Measurements from ENCODE around the gene PTPRG.

Gene PTPRG

DNA sequence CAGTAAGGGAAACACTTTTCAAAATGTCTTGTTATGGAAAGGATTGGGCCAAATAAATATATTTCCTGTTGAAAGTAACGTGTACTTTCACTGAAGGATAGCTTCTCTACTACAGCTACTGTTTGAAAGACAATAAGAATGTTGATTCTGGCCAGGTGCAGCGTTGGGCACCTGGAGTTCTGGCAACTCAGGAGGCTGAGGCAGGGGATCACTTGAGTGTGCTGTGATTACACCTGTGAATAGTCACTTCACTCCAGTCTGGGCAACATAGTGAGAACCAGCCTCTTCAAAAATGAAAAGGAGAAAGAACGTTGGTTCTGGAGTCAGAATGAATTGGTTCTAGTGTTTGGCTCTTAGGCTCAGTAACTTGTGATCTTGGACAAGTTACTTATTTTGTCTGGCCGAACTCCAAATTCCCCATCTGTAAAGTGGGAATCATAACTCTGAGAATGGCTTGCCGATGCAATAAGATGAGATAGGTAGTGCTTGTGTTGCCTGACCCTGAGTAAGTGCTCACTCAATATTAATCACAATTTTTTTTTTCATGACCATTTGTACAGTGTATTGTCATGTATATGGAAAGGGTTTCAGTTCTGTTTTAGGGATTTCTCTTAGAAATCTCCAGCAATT, 310.8 kb downstream of the PTPRG start:
- no peak for DNase-seq

DNA sequence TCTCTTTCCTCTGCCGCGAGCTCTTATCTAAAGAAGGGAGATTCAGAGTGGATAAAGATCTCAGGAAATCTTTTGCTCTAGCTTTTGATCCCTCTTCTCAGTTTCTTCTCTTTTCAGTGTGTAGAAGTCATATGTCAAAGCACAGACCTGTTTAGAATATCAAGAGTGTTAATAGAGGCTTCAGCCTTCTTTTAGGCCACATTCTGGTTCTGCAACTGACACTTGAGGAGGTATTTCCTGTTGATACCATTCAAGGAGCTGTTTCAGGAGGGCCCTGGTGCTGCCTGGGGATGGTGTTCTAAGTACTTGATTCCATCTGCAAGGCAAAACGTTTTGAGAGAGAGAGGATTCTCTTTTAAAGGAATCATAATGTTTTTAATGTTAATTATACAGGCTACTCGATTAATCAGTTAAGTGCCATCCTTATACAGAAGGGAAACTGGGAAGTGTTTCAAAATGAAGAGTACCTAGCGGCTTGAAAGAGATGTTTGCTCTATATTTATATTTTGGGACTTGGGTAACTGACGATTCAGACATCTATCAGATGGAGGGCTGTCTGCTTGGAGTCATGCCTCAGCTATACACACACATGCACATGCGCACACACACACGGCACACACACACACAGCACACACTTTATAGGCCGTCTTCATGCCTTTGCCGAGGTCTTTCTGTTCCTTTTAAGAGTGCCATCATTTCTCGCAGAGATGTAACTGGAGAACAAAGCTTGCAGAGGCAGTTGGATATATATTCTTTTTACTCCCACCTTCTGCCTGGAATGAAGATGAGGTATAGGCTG, 313.9 kb downstream of the PTPRG start:
- DNase-seq, result no peak

DNA sequence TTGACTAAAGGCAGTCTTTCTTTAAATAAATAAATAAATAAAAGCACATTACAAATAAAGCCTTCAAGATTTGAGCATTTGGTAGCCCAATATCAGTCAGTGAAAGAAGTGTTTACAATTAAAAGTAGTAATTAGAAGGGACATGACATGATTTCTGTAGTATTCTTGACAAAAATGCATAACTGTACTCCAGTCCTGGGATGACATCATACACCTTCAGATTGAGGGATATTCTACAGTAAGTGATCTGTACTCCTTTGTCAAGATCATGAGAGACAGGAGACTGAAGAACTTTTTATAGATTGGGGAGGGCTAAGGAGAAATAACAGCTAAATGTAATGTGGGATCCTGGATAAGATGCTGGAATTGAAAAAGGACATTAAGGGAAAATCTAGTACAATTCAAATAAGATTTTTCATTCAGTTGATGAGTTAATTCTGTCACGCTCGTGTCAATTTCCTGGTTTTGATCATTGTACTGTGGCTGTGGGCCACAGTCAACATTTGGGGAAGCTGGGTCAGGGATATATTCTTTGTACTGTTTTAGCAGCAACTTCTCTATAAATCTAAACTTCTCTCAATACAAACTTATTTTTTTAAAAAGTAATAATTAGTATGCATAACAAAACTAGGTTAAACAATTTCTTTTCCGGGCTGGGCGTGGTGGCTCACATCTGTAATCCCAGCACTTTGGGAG, 314.8 kb downstream of the PTPRG start:
- DNase-seq, result no peak

DNA sequence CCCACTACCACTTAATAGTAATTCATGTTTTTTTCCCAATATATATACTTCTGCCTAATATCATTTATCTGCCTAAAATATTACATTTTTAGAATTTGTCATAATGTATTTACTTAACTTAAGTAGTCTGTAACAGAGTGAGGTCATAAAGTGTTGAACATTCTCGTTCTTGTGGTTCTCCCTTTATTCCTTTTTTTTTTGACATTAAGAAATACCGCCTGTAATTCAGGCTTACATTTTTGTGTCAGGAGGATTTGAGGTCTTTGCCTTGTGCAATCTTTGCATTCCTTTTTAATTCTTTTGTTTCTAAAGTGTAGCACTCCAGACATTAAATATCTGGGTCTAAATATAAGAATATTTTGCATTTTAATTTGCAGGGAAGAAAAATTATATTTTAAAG, 315.4 kb downstream of the PTPRG start:
- no peak for DNase-seq

DNA sequence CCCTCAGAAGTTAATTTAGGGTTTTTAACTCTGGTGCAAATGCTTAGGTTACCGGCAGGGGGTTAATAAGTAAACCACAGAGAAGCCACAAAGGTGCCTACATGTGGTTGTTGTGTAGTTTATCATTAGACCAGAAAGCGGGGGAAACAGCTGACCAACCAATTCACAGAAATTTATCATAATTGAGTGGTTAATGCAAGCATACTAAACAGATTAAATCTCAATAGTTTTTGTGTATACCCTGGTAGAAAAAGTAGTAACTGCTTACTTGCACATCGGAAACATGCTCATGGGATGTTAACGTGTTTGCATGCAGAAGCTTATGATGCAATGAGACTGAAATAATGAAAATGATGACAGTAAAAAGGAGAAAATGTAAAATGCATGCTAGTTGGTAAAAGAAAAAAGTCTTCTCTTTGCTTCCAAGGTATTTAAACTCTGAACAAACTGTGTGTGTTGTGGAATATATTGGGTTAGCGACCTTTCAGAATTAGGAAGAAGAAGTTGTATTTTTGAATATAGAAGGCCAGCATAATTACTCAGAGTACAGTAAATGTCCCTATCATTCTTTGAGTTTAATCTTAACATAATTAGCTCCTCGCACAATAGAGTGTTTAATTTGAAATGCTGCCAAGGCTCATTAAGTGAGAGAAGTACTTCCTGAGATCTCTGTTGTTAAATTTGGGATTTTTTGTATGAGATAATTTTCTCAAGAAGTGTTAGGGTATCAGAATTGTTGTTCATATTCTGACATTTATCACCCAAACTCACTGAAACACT, 316.2 kb downstream of the PTPRG start:
- no peak for DNase-seq

DNA sequence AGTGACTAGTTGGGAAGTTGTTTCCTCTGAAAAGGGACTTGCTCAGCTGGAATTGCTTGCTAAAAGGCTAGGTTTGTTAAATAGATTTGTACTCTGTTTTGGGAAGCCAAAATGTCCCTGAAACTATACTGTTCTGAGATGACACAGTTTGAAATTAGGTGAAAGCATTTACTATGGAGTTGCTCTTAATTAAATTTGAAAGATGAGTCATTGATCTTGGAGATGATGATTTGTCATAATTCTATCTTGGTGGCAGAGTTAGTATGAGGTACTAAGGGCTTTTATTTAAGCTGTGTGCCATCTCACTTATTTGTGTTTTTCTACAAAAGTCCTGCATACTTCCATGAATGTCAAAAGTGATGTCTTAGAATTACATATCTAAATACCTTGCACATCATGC, 320.9 kb downstream of the PTPRG start:
- no peak for DNase-seq

DNA sequence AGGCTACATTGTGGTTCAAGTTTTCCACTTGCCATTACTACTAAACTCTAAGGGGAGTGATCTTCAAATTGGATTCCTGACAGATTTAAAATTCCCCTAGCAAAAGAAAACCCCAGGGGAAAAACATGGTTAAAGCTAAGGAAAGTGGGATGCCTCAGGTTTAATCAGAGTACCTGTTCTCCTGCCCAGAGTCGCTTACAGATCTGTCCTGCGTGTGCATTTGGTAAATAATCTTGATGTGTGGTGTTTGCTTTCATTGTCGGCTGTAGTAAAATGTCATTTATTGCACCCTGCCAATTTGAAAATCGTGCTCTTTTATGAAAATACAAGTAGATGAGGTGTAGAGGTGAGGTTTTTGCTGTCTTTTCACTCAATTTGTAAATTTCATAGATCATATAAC, 323.4 kb downstream of the PTPRG start:
- no peak for DNase-seq

DNA sequence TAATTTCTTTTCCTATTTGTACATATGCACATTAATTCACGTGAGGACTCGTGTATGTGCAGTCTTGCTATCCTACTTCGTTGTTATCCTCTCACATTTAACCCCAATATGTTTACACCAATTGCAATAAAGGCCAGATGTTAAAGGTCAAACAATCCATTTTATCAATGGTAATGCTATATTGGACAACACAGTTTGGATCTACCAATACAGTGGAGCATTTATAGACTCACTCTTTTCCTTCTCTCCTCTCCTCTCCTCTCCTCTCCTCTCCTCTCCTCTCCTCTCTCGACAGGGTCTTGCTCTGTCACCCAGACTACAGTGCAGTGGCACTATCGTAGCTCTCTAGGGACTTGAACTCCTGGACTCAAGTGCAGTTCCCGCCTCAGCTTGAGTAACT, 324.0 kb downstream of the PTPRG start:
- no peak for DNase-seq

DNA sequence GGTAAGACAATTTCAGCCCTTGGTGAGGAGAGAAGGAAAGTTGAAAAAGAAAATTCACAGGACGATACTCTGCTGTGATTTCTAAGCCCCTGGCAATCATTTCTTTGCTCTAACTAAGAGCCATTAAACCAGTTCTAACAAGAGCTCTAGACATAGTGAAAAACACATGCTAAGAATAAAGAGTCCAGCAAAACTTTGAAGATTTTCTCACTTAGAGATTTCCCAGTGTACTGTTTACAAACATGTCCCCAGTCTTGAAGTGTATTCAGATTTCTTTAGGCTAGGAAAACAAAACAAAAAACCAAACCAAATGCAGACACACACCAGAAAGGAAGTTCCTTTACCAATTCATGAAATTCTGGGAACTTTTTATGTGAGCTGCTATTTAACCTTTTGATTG, 325.8 kb downstream of the PTPRG start:
- no peak for DNase-seq

DNA sequence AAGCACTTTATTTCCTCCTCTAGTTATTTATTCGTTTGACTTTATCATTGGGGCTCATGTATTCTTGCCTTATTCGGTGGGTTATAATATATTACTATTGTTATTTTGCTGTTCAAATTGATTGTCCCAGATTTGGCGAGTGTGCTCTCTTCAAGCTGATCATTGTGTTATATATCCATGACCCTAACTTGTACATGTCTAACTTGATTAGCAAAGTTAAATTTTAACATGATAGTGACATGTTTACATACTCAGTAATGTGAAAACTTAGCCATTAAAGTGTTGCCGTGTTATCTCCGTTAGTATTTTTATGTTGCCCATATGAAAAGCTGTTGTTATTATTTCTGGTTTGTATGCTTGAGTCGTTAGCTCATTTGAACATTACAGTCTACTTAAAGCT, 327.9 kb downstream of the PTPRG start:
- DNase-seq, result no peak

DNA sequence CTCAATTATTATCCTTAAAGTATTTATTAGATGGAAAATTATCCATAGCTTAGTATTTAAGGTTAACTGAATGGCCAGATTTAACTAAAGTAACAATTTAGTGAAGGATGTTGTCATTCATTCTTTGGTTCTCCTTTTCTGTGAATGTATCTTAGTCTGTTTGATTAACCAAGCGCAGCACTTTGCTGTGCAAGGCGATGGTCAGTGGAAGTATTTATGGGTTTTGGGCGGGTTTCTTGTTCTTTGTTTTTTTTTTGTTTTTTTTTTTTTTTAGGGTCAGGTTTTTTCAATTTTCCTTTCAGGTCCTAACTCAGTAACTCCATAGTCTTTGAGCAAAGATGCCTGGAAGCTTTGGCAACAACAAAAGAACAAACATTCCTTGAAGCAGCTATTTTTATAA, 328.8 kb downstream of the PTPRG start:
- no peak for DNase-seq

DNA sequence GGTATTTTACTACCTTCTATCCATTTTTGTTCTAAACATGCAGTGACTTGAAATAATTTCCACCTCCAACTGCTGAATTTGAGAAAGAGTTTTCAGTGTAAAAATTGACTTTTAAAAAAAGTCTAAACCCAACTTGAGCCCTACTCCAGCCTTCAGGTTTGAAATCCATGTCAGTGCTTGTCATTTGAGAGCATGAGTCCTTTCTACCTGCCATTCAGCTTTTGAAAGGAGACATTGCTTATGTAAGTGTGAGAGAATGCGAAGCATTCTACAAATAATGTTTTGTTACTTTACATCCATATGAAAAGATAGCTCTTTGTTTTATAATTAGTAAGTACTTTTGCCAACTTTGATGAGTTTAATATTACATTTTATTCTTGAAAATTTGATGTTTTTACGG, 329.2 kb downstream of the PTPRG start:
- no peak for DNase-seq

DNA sequence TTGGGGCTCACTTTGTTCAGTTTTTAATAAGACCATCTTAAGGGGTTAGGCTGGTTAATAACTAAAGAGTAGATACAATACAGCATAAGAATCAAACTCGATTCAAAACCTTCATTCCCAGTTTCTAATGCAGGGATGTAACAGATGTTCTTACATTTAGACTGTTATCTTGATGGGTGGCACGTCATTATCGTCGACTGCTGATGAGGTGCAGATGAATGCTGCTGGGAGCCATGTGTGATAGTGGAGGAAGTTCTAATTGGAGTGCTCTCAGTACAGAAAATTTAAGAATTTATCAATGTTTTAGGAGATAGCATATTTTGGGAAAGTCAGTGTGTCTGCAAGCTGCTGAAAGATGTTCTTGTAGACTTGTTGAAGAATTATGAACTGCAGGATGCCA, 331.5 kb downstream of the PTPRG start:
- DNase-seq, result no peak

DNA sequence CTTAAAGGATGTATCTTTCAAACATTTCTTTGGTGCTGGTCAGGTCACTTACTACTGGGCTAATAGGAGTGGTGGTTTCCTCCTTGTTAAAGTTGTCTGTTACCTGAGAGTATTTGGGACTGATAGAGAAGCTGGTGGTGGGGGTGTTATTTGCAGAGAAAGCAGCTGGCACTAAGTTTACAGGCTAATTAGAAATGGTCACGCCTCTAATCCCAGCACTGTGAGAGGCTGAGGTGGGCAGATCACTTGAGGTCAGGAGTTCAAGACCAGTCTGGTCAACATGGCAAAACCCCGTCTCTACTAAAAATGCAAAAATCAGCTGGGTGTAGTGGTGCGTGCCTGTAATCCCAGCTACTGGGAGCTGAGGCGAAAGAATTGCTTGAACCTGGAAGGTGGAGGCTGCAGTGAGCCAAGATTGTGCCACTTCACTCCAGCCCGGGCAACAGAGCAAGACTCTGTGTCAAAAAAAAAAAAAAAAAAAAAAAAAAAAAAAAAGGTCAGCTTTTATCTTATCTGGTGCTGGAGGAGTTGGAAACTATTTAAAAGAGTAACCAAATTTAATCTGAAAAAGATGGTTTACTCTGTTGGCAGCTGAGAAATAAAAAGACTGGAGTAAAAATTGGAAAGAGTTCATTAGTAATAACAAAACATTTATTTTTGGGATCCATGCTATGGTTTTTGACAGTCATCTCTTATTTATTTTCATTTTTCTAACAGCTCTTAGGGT, 332.6 kb downstream of the PTPRG start:
- no peak for DNase-seq

DNA sequence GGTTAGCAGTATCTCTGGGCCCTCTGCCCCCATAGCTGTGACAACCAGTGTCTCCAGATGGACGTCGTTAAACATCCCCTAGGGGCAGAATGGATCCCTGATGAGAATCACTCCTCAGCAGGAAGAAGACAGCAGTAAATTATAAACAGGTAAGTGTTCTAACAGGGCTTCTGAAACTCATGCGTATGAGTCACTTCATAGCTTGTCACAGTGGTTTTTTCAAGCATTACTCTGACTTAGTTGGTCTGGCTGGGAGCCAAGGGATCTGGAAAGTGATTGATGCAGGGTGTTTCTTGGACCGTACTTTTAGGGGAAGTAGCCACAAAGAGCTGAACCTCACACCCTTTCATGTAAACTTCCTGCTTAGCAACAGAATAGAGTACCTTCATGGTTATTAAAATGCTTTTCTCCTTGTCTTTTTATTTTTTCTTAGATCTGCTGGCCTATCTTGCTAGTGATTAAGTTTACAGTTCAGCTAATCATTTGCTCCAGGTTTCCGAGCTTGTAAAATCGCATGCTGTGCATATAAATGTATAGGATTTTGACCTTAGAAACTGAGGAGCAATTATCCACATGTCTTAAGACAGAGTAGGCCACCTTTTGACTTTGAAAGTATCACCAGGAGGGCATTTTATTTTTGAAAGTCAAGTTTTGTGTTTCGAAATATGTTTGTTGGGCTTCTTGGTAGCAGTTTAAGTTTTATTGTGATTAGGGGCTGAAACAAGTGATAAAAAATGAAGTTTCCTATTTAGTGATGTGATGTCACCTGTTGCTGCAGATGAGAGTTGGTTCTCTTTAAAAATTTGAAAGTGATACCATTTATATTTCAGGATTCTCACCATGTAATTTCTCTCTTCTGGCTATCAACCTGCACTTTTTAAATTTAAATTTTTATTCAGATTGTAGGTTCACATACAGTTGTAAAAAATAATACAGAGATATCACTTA, 333.9 kb downstream of the PTPRG start:
- DNase-seq, result peak; percentile 4

DNA sequence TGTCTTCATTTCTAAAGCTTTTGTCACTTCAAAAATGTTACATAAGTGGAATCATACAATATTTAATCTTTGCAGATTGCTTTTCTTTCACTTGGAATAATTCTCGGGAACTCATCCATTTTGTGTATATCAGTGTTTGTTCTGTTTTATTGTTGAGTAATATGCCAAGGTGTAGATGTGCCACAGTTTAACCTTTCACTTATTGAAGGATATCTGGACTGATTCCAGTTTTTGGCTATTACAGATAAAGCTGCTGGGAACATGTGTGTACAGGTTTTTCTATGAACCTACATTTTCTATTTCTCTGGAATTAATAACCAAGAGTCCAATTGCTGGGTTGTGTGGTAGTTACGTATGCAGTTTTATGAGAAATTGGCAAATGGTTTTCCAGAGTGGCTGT, 334.9 kb downstream of the PTPRG start:
- no peak for DNase-seq

DNA sequence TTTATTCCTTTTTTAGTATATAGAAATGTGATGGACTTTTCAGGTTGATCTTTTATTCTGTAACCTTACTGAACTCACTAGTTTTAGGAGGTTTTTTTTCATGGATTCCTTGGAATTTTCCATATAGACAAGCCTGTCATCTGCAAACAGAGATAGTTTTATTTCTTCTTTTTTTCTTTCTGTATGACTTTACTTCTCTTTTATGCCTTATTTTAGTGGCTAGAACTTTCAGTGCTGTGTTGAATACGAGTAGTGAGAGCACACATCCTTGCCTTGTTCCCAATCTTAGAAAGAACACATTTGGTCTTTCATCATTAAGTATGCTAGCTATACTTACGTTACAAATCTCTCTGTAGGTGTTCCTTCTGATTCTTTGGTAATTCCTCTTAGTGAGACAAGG, 336.5 kb downstream of the PTPRG start:
- DNase-seq, result no peak

DNA sequence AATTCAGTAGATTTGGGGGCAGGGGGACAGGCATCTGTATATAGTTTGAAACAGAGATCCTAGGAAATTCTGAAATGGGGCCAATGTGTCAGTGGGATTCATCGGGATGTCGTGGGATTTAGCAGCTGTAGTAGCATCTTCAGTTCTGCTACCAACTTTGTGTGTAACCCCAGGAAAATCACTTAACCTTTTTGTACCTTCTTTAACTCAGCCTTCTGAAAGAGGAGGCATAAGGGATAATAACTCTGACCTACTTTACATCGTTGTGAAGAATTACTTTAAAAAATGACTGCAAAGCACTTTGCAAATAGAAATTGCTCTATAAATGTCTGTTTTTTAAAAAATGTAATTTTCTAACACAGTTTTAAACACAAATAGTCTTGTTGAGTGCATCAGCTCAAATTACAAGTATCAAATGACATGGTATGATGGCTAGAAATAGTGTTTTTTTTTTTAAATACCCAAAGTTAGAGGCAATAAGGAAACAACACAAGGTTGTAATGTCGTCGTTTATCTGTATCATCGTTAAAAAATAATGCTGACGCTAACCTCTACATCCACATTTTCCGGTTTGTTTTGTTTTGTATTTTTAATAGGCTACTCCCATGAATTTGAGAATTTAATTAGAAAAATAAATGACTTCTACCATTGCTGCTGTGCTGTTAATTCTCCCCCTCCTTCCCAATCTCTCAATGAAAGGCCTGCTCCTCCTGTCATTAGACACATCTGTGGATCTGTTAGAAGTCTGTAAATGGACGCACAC, 338.5 kb downstream of the PTPRG start:
- DNase-seq, result no peak

DNA sequence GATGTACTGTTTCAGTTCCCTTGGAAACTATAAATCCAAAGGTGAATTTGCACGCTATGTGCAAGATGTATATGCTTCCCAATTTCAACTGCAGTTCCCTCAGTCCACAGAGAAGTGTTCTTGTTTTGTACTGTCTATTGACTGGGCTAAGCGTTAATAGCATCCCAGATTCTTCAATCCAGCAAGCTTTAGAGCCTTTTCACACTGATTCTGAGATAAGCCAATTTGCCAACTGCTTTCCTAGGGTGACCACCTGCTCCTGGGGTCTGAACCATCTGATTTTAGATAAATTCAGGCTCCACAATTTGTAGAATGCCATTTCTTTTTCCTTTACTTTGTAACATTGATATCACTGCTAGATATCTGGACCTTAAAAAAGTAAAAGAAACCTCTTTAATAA, 340.1 kb downstream of the PTPRG start:
- DNase-seq, result no peak

DNA sequence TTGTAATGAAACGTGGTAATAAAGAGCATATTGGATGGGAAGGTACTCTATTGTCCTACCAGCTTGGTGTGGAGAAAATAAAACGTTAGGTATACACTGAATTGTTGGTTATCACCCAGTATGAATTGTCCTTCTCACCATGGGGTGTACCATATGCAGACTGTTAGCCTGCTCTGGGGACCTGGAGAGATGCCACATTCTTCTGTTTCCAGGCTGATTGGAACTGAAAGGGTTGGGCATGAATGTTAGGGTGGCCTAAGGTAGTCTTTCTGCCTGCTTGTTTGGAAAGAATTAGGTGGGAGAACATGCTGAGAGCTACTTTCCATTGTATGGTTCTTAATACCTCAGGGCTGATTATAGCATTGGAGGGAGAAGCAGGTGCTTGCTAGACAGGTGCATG, 340.6 kb downstream of the PTPRG start:
- DNase-seq, result no peak

DNA sequence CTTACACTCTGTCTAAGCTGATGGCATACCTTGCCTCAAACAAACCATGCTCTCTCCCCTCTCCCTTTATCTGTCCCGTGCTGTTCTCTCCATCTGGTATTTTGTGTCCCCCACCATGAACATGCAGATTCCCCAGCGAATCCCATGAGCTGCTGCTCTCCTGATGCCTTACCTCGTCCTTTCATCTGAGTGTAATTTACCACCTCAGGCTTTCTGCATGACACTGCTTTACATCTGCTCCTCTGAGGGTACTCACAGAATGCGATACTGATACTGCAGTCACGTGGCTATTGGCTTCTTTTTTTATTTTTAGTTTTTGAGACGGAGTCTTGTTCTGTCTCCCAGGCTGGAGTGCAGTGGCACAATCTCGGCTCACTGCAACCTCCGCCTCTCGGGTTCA, 341.7 kb downstream of the PTPRG start:
- DNase-seq, result no peak

Data from GF-D8 (cell line).